DOHH2 (cell line): ENCODE data around the gene SLC22A12.

ENCODE experiments used
- CTCF ChIP-seq: fragments of 200-600 bp; sonication (generic); IDR thresholded peaks from one replicate; pipeline ENCODE4 v1.5.1; 2014; ENCODE audit warnings: antibody characterized with exemption, mild to moderate bottlenecking, low read depth, low read length; ENCODE audit not compliant: poor library complexity, severe bottlenecking
- EZH2phosphoT487 ChIP-seq: fragments of 200-600 bp; sonication (generic); IDR thresholded peaks from 2 replicates; pipeline ENCODE4 v1.6.1; 2017; ENCODE audit warnings: borderline replicate concordance, mild to moderate bottlenecking, antibody characterized with exemption, low read length, moderate library complexity, mixed read lengths

DNA sequence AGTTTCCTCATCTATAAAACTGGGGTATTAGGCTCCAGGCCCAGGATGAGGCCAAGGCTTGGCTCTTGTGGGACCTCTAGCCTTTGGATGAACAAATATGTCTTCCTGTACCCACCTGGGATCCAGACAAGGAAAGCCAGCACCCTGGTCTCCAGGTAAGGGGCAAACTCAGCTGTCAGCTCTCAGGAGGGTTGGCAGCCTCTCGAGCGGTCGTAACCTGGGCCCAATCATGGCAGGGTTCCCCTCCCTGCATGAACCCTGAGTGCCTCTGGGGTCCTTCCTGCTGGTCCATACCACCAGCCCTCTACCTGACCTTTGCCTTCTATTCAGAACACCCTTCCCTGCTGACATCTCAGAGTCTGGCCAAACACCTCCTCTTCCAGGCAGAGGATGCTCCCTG, 19.6 kb downstream of the SLC22A12 start:
- TF ChIP-seq CTCF = no peak
- TF ChIP-seq EZH2phosphoT487 = no peak
